Measurements from ENCODE around the gene RAD54L. TPM values are rescaled to one million over a fixed set of nuclear protein-coding genes. Genes with fewer than 3 reads are reported as not detected.

RAD54L gene
- total and polyA plus RNA-seq, 10 of the 15 experiments (the other 5 are each of a cell fraction or from before 2014, with no cell fraction given) = 12.9 to 54.2 (median 23.6) TPM

DNA sequence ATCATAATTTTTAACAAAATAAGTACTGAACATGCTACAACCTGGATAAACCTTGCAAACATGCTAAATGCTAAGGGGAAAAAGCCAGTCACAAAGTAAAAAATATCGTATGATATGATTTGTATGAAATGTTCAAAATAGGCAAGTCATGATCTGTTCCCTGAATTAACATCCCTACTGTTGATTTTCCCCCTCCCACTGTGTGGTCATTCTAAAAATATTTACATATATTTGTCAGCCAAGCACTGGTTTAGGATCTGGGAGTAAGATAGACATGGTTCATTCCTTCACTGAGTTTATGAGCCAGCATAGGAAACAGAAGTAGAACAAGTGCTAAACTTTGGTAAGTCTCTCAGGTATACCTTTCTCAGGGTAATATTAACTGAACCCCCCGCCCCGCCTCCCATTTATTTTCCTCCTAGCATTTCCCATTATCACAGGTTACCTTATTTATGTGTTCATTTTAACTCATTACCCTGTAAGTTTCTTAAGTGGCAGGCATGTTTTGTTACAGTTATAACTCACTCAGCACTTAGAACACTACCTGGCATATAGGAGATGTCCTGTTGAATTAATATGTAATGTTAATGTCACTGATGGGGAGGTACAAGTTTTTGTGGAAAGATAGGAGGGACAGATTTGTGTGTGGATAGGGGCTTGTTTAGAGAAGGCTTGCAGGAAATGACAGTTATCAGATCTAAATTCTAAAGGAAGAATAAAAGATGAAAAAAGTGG, 68.3 kb downstream of the RAD54L start (continued):
- TF ChIP-seq BCL11A (IDR thresholded peaks at IDR 0.05; ENCODE audit: low read depth, low read length) = no peak
- TF ChIP-seq, protein P1, sequence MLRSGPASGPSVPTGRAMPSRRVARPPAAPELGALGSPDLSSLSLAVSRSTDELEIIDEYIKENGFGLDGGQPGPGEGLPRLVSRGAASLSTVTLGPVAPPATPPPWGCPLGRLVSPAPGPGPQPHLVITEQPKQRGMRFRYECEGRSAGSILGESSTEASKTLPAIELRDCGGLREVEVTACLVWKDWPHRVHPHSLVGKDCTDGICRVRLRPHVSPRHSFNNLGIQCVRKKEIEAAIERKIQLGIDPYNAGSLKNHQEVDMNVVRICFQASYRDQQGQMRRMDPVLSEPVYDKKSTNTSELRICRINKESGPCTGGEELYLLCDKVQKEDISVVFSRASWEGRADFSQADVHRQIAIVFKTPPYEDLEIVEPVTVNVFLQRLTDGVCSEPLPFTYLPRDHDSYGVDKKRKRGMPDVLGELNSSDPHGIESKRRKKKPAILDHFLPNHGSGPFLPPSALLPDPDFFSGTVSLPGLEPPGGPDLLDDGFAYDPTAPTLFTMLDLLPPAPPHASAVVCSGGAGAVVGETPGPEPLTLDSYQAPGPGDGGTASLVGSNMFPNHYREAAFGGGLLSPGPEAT (IDR thresholded peaks at IDR 0.05; ENCODE audit: low read depth) = no peak
- no peak for TF ChIP-seq TCF12 (IDR thresholded peaks at IDR 0.05; ENCODE audit: low read depth, low read length)
- TF ChIP-seq NBN (IDR thresholded peaks at IDR 0.05) = no peak
- TF ChIP-seq, protein P2, sequence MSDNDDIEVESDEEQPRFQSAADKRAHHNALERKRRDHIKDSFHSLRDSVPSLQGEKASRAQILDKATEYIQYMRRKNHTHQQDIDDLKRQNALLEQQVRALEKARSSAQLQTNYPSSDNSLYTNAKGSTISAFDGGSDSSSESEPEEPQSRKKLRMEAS (IDR thresholded peaks at IDR 0.05; ENCODE audit: low read depth, low read length) = no peak
- TF ChIP-seq SP1 (IDR thresholded peaks at IDR 0.05; ENCODE audit: low read depth, low read length) = no peak
- TF ChIP-seq, protein P3, sequence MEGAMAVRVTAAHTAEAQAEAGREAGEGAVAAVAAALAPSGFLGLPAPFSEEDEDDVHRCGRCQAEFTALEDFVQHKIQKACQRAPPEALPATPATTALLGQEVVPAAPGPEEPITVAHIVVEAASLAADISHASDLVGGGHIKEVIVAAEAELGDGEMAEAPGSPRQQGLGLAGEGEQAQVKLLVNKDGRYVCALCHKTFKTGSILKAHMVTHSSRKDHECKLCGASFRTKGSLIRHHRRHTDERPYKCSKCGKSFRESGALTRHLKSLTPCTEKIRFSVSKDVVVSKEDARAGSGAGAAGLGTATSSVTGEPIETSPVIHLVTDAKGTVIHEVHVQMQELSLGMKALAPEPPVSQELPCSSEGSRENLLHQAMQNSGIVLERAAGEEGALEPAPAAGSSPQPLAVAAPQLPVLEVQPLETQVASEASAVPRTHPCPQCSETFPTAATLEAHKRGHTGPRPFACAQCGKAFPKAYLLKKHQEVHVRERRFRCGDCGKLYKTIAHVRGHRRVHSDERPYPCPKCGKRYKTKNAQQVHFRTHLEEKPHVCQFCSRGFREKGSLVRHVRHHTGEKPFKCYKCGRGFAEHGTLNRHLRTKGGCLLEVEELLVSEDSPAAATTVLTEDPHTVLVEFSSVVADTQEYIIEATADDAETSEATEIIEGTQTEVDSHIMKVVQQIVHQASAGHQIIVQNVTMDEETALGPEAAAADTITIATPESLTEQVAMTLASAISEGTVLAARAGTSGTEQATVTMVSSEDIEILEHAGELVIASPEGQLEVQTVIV (IDR thresholded peaks at IDR 0.05; ENCODE audit: borderline replicate concordance, partially characterized antibody) = no peak
- no peak for TF ChIP-seq HDAC6 (IDR thresholded peaks at IDR 0.05; ENCODE audit: unreplicated experiment)
- TF ChIP-seq, protein P4, sequence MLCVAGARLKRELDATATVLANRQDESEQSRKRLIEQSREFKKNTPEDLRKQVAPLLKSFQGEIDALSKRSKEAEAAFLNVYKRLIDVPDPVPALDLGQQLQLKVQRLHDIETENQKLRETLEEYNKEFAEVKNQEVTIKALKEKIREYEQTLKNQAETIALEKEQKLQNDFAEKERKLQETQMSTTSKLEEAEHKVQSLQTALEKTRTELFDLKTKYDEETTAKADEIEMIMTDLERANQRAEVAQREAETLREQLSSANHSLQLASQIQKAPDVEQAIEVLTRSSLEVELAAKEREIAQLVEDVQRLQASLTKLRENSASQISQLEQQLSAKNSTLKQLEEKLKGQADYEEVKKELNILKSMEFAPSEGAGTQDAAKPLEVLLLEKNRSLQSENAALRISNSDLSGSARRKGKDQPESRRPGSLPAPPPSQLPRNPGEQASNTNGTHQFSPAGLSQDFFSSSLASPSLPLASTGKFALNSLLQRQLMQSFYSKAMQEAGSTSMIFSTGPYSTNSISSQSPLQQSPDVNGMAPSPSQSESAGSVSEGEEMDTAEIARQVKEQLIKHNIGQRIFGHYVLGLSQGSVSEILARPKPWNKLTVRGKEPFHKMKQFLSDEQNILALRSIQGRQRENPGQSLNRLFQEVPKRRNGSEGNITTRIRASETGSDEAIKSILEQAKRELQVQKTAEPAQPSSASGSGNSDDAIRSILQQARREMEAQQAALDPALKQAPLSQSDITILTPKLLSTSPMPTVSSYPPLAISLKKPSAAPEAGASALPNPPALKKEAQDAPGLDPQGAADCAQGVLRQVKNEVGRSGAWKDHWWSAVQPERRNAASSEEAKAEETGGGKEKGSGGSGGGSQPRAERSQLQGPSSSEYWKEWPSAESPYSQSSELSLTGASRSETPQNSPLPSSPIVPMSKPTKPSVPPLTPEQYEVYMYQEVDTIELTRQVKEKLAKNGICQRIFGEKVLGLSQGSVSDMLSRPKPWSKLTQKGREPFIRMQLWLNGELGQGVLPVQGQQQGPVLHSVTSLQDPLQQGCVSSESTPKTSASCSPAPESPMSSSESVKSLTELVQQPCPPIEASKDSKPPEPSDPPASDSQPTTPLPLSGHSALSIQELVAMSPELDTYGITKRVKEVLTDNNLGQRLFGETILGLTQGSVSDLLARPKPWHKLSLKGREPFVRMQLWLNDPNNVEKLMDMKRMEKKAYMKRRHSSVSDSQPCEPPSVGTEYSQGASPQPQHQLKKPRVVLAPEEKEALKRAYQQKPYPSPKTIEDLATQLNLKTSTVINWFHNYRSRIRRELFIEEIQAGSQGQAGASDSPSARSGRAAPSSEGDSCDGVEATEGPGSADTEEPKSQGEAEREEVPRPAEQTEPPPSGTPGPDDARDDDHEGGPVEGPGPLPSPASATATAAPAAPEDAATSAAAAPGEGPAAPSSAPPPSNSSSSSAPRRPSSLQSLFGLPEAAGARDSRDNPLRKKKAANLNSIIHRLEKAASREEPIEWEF (IDR thresholded peaks at IDR 0.05; ENCODE audit: insufficient replicate concordance, low read depth, low read length) = no peak
- no peak for TF ChIP-seq EED (IDR thresholded peaks at IDR 0.05; ENCODE audit: low read depth)
- TF ChIP-seq CHD4 (IDR thresholded peaks at IDR 0.05) = no peak
- no peak for TF ChIP-seq FOXM1 (IDR thresholded peaks at IDR 0.05; ENCODE audit: low read depth, low read length)

Data from GM12878 (cell line).